Upper lobe of left lung (tissue), 4 donors: ENCODE data around the gene RBMS1.

ENCODE experiments used
- CTCF ChIP-seq, 6 experiments: fragments of 450-650 bp in 4 of 6; fragments of 200-600 bp in 2 of 6; sonication (generic) in 2 of 6; IDR thresholded peaks; one replicate each; pipeline ENCODE4 v1.5.1; 2016 to 2019; ENCODE audit warnings: antibody characterized with exemption in 6 of 6
- EP300 ChIP-seq, 4 donors: sonication (generic); formaldehyde crosslinking; IDR thresholded peaks; one replicate each; pipeline ENCODE4 v1.5.1; 2017; ENCODE audit warnings: antibody characterized with exemption in 4 of 4, control low read depth in 2 of 4

- TF ChIP-seq EP300 (IDR thresholded peaks at IDR 0.05) (no peak), CTCF (IDR thresholded peaks at IDR 0.05) (no peak)
Measured at GRCh38 chr2:160289126-160289525, 204.5 kb downstream of the RBMS1 start.
